ENCODE results near the gene P2RY14.

DNA sequence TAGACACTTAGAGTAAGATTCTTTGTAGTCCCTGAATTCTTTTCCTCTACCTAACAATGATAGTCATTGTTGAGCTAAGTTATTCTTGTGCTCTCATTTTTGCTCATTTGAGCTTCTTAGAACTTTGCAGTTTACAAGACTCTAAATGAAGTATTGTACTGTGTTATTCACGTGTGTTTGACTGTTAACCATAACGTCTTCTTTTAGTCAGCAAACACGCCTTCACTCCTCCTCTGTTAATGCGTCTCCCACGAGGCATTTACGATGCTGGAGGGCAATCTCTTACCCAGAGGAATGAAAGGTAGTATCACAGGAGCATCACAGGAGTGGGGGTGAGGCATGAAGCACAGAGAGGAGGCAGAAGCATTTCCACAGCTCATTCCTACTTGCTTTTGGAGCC lies 14.8 kb upstream of the P2RY14 start:
- TF ChIP-seq EZH2phosphoT487 (IDR thresholded peaks at IDR 0.05; ENCODE audit: insufficient read depth, low read depth) (no peak), EZH2 (IDR thresholded peaks at IDR 0.05; ENCODE audit: insufficient read depth, poor library complexity, severe bottlenecking) (no peak)
